HFF-Myc (cell line): ENCODE measurements around the gene SPNS3.

Source experiments
- DNase-seq: peaks from one replicate; pipeline ENCODE4 v3.0.0-alpha.2; 2011; ENCODE audit warnings: low read depth; ENCODE audit errors: extremely low read depth
- H3K4me3 ChIP-seq: replicated peaks from 2 replicates; pipeline ENCODE4 v1.5.1; 2011; ENCODE audit warnings: low read depth, mild to moderate bottlenecking, control low read depth, low read length
- TF ChIP-seq, protein P1 (sequence below): IDR thresholded peaks from 2 replicates; pipeline ENCODE4 v1.5.1; 2012; ENCODE audit warnings: mild to moderate bottlenecking, low read depth, low read length, control low read depth; ENCODE audit errors: missing control alignments

Gene SPNS3

DNA sequence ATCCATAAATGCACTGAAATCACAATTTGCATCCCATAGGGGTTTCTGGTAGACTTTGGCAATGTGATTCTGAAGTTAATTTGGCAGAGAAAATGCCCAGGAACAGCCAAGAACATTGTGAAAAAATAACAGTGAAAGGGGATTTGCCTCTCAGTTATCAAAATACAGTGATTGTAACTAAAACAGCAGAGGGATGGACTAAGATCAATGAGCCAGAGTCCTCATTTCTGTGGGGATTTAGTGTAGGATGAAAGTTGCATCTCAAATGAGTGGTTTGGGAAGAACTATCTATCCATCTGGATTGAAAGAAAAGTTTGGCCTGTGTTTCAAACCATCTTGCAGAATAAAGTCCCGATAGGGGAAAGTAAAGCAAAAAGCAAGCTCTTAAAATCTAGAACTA is 93.4 kb downstream of the SPNS3 start:
- DNase-seq = no peak

DNA sequence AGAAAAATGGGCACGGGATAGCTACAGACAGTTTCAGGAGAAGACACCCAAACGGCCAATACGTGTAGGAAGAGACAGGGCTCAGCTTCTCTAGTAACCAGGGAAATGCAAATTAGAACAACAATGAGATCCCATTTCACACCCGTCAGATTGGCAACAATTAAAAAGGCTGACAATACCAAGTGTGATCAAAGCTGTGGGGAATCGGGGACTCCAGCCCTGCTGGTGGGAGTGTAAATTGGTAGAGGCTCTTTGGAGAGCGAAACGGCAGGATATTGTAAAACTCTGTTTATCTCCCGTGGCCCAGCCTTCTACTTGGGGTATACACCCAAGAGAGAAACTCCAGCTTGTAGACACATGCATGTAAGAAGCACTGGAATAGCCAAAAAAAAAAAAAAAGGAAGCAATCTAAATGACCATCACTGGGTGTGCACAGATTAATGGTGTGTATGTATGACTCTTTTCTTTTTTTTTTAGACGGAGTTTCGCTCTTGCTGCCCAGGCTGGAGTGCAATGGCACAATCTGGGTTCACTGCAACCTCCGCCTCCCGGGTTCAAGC is 93.9 kb downstream of the SPNS3 start:
- TF ChIP-seq, protein P1, sequence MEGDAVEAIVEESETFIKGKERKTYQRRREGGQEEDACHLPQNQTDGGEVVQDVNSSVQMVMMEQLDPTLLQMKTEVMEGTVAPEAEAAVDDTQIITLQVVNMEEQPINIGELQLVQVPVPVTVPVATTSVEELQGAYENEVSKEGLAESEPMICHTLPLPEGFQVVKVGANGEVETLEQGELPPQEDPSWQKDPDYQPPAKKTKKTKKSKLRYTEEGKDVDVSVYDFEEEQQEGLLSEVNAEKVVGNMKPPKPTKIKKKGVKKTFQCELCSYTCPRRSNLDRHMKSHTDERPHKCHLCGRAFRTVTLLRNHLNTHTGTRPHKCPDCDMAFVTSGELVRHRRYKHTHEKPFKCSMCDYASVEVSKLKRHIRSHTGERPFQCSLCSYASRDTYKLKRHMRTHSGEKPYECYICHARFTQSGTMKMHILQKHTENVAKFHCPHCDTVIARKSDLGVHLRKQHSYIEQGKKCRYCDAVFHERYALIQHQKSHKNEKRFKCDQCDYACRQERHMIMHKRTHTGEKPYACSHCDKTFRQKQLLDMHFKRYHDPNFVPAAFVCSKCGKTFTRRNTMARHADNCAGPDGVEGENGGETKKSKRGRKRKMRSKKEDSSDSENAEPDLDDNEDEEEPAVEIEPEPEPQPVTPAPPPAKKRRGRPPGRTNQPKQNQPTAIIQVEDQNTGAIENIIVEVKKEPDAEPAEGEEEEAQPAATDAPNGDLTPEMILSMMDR = no peak
- no peak for DNase-seq
- no peak overlapping the region for H3K4me3 ChIP-seq

More for the DNA sequence above, 93.4 kb downstream of the SPNS3 start:
- H3K4me3 ChIP-seq = no peak overlapping the region
- TF ChIP-seq, protein P1 = no peak

DNA sequence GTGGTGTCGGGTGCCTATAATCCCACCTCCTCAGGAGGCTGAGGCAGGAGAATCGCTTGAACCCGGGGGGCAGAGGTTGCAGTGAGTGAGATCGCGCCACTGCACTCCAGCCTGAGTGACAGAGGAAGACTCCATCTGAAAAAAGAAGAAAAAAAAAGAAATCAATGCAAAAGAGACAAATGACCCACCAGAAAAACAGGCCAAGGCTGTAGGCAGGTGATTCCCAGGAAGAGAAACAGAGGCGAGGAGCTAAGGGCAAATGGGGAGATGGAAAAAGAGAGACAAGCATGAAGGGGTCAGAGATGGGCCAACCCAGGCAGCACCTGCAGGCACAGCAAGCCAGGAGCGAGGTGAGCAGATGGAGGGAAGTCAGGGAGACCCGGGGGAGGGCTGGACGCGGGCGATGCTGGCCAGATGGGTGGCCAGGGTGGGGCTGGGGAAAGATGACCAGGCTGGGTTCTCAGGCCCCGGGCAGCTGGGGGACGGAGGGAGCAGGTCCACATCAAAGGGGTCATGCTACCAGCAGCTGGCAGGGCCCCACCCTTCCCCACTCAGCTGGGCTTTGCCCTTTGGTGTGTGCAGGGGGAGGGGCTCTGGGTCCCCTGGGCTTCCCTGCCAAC is 95.9 kb downstream of the SPNS3 start:
- TF ChIP-seq, protein P1 = no peak
- no peak for DNase-seq

DNA sequence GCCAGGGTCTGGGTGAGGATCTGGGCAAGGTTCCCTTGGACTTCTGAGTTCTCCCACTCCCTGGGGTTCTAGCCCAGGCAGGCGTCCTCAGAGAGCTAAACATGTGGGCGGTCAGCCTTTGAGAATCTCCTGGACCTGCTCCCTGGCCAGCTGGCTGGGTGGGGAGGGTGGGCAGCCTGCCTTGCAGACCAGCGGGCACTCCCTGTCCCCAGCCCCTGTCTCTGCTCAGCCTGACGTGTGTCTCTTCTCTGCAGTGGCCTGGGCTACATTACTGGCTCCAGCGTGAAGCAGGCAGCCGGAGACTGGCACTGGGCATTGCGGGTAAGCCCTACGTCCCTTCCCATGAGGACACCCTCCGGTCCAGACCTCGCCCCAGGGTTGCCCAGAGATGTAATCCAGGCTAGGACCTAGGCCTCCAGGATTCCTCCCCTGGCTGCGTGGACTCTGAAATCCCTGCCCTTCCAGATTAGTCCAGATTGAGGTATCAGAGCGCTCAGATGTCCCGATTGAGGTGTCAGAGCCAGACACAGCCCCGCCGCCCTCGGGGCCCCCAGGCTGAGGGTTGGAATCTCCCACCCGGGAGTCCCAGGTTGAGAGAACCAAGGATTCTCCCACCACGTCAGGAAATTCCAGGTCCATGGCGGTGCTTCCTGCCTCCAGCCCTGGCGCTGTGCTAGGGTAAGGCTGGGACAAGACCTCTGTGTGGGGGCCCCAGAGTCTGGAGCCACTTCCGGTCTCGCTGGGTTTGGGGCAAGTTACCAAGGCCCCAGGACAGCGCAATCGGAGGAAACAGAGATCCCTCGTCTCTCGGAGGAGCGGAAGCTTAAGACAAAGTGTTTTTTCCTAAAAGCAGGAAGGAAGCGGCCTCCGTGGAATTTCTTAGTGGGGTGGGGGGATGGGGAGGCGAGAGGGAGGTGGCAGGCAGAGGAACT is 97.3 kb downstream of the SPNS3 start:
- no peak overlapping the region for H3K4me3 ChIP-seq
- no peak for DNase-seq
- TF ChIP-seq, protein P1 = no peak

More for the DNA sequence above, 95.9 kb downstream of the SPNS3 start:
- H3K4me3 ChIP-seq = no peak overlapping the region

GRCh38 chr17:4531988-4532736 is 98.4 kb downstream of the SPNS3 start:
- no peak for DNase-seq
- no peak overlapping the region for H3K4me3 ChIP-seq
- TF ChIP-seq, protein P1 = no peak

DNA sequence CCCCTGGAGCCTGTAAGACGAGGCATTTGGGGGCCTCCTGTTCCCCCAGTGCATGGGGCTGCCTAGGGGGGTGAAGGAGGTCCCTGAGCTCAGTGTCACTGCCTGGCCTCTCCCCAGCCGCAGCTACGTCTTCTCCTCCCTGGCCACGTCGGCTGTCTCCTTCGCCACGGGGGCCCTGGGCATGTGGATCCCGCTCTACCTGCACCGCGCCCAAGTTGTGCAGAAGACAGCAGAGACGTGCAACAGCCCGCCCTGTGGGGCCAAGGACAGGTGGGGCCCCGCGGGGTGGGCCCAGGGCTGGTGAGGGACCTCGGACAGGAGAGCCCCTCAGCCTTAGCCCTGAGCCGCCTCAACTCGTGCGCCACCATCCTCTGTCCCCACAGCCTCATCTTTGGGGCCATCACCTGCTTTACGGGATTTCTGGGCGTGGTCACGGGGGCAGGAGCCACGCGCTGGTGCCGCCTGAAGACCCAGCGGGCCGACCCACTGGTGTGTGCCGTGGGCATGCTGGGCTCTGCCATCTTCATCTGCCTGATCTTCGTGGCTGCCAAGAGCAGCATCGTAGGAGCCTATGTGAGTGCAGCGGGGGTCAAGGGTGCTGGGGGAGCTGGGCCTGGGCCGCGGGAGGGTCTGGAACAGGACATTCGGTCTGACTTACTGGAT is 99.3 kb downstream of the SPNS3 start:
- TF ChIP-seq, protein P1 = no peak
- no peak overlapping the region for H3K4me3 ChIP-seq
- DNase-seq = no peak
